Measurements from ENCODE around the gene FTCDNL1.

The FTCDNL1 gene

DNA sequence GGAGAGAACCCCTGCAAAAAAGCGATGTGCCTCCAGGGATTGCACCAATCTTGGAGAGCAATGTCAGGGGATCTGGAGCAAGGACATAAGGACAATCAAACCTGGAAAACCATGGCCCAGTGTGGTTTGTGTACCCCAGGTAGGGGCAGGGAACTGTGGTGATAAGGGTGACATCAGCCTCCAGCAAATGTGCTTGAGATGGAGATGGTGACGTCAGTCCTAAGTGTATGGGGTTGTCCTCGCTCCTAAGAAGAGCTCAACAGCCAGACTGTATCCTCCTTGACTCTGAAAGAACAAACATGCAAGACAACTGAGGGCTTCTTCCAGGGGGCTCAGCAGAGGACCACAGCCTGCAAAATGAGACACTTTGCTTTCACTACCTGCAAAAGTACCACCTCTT is 71.4 kb downstream of the FTCDNL1 start:
- no peak for DNase-seq

DNA sequence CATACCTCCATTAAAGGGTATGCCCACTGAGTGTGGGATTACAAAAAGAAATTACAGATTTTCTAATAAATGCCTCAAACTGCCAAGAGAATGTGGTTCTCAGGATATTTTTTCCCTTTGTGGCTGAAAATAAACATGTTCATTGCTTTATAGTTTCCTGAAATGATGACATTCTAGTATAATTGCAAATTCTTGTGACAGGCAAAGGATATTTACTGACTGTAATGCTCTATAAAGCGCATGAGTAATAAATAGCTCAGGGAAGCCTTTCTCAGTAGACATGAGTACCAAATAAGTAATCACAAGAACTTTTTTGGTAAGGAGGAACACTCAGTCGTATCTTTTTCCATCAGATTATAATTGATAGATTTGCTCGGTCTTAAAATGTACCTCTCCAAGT is 72.3 kb downstream of the FTCDNL1 start:
- peak in 1 of 2 donors; percentile 12 for DNase-seq

DNA sequence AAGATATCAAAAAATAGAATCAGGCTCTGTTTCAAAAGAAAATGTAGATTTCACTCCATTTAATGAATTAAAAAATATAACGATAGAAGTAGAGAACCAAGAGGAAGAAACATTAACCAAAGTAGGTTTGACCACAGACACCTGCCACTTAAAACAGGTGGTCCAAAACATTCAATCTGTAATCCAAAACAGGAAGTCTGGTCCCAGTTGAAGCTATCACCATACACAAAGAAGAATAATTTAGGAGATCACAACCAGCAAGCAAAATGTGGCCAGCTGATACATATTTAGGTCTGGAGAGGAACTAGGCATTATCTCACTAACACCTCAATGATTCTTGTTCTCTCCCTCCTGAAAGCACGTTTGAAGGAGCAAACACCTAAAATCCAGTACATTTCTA is 73.1 kb downstream of the FTCDNL1 start:
- DNase-seq: no peak

DNA sequence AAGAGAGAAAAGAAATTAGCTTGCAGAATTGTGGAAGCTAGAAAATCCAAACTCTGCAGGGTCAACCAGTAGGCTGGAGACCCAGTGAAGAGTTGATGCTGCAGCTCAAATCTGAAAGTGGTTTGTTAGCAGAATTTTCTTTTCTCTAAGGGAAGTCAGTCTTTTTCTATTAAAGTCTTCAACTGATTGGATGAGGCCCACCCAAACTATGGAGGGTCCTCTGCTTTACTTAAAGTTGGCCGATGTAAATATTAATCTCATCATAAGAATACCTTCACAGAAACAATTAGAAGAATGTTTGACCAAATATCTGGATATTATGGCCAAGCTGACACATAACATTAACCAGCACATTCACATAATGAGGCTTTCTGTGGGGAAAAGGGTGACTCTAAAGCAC is 73.7 kb downstream of the FTCDNL1 start:
- no peak for DNase-seq

DNA sequence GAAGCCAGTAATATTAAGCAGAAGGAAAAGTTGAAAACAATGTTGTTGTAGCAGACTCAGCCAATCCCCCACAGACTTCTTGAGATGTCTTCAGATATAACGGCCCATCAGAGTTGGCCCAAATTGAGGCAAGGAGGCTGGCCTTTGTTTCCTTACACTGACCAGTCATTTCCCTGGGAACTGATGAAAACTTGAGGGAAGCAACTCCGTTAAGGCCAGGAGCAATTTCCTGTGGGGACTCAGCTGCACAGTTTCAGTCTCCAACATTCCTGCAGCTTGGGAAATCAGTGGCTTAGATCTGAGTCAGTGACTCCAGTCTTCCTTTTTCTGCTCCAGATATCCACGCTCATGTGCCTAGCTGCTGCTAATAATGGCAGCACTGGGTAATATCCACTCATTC is 75.7 kb downstream of the FTCDNL1 start:
- DNase-seq: no peak

DNA sequence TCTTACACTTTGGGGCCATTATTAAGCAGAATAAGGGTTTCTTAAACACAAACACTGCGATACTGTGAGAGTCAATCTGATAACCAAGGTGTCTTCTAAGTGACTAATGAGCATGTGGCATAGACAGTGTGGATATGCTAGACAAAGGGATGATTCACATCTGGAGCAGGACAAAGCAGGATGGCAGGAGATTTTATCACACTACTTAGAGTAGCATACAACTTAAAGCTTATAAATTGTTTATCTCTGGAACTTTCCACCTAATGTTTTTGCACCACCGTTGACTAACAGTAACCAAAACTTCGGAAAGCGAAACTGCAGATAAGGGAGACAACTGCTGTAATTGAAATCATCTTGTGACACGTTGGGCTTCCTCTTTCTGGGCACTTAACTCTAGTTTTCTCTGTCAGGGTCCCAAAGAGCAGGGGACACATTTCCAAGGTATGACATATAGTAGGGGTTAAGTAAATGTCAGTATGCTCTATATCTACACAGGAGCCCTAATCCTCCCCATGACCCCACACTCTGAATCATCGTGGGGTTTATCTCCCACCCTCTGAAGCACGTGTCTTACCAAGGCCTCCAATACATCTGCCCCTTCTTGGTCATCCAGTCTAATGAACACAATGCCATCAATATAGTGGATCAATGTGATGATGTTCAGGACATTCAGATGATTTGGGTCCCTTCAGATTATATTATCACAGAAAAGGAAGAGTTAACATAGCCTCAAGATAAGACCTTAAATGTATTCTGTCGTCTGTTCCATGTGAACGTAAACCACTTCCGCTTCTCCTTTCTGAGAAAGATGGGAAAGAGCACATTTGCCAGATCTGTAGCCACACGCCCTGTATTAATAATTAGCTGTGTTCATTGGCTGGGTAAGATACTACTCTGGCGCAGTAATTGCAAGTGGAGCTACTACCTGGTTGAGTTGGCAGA is 78.7 kb downstream of the FTCDNL1 start:
- DNase-seq: peak; percentile 50 to 52

DNA sequence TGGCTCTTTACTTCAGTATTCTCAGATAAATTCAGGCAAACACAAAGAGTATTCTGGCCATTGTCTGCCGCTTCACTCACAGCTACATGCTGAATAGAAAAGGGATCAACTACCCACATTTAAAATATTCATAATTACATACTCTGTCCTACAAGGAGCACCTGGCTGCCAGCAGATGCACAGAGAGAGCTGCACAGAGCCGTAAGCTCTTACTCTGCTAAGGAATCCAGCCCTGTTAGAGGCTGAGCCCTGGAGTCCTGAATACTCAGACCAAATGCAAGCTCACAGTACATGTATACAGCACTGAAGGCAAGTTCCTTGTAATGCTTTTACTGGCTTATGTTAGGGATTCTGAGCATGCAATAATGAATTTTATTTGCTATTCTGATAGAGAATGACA is 80.3 kb downstream of the FTCDNL1 start:
- DNase-seq: no peak

DNA sequence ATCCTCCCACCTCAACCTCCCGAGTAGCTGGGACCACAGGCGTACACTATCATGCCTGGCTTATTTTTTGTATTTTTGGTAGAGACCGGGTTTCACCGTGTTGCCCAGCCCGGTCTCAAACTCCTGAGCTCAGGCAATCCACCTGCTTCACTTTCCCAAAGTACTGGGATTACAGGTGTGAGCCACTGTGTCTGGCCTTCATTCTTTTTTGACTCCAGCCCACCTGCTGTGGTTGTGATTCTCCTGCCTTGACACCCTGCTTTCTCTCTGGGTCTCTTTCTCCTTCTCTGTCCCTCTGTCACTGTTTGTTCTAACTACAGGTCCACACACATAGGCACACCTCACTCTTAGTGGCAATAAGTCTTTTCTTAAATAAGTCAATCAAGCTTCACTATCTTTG is 85.3 kb downstream of the FTCDNL1 start:
- no peak for DNase-seq

DNA sequence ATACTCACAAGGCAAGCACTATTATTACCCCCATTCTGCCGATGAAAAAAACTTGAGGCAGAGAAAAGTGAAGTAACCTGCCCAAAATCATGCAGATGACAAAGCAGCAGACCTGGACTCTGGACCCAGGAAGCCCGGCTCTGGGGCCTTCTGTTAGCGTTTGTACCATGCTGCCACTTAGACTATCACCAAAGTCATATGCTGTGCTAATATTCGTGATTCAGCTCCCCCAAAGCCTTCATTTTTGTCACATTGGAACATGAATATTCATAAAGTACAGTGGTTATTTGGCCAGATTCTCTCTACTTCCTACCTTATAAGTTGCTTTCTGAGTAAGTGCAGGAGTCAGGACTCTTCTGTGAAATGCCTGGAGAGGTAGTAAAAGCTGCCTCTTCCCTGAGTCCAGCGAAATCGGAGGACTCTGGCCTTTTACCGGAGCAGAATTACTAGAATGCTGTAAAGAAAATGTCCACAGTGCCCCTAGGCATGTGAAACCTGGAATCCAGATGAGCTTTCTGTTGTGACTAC is 86.7 kb downstream of the FTCDNL1 start:
- DNase-seq: no peak

DNA sequence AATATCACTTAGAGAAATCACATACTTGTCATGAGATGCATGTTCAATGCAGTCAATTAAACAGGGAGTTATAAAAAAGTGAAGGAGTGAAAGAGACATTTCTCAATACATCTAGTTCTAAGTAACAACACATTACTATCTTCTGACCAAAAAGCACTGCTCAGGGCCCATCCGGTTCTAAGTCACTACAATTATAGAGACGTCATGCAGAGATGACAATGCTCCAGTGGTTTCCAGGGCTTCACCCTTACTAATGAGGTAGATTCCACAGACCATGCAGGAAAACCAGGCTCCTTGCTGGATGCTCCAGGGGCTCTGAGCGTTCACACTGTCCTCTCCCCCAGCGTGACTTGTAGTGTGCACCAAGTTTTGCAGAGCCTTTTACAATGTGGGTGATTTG is 88.0 kb downstream of the FTCDNL1 start:
- no peak for DNase-seq

DNA sequence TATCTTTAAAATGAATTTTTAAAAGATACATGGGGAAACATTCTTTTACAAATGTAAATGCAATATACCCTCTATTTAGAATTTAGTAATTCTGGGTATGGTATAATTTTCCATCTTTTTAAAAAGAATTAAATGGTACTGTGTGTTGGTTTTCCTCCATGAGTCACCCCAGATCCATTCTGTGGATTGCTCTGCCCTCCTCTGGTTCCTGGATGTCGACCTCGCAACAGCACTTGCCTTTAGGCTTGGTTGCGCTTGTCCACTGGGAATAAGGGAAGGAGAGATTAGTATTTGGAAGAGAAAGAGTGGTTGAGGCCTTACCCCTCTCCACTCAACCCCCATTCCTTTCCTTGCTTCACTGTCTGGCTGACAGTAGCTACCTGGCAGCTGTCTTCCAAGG is 90.4 kb downstream of the FTCDNL1 start:
- no peak for DNase-seq

DNA sequence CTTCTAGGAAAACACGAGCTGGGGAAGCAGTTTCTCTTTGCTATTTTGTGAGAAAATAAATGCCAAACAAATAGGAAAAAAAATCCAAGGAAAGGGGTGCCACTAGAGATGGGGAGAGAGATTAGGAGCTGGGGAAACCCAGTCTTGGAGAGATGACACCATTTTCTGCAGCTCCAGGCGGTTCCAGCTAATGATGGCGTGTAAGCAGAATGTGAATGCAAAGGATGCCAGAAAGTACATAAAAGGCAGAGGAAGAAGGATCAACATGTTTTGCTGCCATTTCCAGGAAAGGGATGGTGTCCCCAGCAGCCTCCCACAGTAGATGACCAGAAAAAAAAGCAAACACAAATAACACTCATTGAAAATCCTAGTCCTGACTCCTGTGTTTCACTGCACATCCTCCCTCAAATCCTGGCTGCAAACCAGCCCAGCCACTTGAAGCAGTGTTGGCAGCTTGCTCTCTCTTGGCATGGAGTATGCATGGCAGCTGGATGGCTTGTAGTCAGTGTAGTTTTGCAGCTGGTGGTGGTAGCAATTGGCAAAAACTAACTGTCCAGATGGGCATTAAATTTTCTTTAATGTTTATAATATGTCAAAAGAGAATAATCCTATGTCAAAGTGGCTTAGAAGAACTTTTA is 93.6 kb downstream of the FTCDNL1 start:
- no peak for DNase-seq

DNA sequence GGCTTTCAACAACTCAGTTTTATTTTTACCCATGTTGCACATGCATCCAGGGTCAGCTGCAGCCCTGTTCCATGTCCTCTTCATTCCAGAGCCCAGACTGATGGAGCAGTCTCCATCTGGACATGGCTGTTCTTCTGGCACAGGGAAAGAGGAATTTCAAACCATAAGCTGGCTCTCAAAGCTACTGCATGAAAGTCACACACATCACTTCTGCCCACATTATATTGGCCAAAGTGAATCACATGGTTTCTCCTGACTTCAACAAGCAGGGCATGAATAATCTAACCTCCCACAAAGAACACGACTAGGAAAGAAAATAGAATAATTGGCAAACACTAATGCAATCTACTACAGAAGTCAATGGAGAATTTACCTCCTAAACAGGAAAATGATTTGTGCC is 94.2 kb downstream of the FTCDNL1 start:
- DNase-seq: peak; percentile 49 to 77

DNA sequence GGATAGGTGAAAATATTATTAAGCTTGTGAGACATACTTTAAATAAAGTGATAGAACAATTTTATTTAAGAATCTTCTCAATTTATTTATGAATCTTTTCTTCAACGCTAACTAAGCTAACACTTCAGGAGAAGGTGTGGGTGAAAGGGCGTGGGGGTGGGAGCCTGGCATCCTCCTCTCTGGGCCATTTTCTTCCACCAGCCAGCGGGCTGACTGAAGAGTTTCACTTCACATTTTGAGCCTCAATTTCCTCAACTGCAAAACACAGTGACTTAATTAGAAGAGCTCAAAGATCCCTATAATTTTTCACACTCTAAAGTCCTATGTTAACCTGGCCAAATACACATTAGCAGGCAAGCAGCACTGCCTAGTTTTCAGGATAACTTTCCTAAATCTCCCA is 94.8 kb downstream of the FTCDNL1 start:
- peak; percentile 44 to 66 for DNase-seq

DNA sequence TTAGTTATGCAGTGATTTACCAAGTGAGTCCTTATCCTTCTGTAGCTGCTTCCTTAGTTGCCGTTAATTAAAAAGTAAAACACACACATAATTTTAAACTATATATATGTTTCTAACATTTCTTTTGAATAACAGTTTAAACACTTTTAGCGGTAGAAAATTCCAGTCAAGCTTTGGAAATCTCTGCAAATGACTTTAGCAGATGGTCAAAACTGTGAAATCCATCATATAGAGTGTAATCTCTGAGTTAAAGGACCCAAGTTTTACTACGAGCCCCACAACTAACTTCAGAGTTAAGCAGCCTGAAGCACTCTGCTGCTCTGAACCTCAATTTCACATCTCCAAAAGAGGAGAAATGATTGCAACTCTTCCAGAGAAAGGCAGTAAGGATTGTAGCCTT is 96.2 kb downstream of the FTCDNL1 start:
- no peak for DNase-seq

DNA sequence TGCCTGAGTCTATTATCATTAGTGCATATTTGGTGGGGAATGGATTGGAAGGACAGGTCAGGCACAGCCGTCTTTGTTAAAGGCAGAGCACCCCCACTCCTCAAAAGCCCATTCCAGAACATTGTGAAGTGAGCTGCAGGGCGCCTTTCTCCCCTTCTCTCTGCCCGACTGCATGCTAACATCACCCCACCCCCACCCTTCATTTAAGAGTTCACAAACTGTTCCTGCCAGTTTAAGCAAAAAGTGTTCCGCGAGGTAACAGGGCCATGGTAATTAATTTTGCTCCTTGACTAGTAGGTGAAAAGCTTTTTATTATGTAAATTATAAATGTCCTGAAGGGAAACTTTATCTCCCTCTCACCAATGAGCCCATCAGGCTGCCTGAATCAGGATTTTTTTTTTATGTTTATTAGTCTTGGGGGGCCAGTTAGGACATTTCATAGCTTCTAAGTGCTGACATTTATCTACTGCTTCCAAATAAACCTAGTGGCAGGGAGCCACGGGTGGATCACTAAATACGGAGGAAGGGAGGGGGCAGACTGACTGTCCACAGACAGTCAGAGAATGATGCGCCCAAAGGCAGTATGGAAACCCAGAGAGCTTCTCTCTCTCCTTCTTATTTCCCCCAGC is 99.4 kb downstream of the FTCDNL1 start:
- no peak for DNase-seq

DNA sequence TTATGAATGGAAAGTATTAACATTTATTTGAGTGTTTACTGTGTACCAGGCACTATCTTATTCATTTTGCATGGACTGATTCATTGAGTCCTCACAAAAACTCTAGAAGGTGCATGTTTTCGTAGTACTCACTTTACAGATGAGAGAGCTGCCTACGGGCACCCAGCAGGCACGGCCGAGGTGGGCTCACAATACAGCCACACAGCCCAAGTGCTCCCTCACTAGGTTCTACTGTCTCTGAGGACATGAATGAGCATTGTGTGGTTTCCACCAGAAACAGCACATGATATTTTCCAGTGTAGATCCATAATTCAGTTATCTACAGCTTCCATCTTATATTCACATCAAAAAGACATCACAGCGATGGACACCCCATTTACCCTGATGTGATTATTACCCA is 101.4 kb downstream of the FTCDNL1 start:
- DNase-seq: no peak

DNA sequence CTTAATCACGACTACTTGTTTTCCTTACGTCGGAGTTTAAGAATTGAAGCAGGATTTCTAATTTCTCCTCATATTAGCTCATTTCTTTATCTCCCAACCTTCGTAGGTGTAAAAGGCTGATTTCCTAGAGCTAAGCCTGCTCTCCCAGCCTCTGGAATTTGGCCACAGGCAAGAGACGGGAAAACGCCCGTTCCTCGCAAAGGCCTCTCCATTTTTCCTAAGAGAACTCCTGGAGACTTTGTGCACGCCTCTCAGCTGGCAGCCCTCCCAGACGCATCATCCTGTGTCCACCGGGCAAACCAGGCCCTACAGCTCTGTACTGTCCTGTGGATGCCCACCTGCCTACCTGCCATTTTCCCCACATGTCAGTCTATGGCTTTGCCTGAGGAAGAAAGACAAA is 106.3 kb downstream of the FTCDNL1 start:
- no peak for DNase-seq

DNA sequence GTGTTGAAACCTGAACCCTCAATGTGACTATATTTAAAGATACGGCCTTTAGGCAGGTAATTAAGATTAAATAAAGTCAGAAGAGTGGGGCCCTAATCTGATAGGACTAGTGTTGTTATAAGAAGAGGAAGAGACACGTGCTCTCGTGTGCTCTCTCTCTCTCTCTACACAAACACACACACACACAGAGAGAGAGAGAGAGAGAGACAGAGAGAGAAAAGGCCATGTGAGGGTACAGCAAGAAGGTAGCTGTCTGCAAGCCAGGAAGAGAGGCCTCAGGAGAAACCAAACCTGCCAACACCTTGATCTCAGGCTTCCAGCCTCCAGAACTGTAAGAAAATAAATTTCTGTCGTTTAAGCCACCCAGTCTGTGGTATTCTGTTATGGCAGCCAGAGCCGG is 106.7 kb downstream of the FTCDNL1 start:
- DNase-seq: no peak

DNA sequence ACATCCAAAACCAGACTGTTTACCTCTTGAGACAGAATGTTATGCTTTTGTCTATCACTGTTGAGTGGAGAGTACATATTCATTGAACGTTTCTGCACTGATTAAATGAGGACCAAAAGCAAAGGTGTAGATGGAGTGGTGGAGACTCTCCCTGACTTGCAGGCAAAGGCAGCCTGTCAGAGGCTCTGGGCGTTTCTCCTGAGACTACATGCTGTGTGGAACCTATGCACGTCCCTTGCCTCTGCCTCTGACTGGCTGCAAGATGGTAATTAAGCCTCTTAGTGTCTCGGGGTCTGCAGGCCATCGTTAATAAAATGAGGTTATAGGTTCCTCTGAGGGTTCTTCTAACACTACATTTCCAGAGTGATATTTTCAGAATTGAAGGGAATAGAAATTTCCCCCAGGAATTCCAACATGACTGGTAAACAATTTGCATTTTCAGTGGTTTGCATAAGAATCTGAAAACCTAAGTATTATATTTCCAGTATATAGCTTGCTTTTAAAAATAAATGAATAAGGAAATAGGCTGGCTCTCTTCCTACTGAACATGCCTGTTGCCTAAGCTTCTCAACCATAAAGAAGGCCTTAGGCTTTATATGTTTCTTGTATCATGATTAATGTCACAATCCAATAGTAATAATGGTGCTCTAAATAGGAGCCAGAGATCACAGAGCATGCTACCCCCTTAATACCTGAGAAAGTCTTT is 107.4 kb downstream of the FTCDNL1 start:
- no peak for DNase-seq

DNA sequence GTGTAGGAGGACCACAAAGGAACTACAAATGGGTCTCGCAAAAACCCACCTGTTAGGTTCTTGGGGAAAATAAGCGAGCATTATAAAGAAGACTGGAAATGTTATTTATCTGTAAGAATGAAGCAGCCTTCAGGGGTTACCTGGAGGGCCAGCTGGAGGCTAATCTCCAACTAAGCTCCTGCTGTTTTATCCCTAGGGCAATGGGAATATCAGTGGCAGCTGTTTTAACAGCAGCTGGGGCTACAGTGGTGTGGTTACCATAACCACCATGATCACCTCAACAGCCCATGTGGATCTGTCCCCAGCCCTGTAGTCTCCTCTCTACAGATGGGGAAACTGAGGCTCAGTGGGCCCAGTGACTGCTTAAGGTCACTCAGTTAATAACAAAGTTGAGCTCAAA is 108.1 kb downstream of the FTCDNL1 start:
- no peak for DNase-seq

DNA sequence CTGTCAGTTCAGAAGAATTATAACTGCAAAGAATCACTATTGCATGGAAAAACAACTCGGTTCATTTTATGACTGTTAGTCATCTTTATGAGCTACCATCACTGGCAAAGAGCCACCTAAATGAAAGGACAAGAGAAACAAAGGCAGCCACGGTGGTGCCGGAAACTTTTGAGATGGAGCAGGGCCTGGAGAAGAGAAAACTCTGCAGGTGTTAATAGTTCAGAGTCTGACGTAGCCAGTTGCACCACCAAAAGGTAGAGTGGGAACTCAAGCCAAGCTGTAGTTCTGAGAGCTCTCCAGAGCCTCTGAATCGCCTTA is 110.9 kb downstream of the FTCDNL1 start:
- no peak for DNase-seq
